ENCODE data around the gene CBLC.

DNA sequence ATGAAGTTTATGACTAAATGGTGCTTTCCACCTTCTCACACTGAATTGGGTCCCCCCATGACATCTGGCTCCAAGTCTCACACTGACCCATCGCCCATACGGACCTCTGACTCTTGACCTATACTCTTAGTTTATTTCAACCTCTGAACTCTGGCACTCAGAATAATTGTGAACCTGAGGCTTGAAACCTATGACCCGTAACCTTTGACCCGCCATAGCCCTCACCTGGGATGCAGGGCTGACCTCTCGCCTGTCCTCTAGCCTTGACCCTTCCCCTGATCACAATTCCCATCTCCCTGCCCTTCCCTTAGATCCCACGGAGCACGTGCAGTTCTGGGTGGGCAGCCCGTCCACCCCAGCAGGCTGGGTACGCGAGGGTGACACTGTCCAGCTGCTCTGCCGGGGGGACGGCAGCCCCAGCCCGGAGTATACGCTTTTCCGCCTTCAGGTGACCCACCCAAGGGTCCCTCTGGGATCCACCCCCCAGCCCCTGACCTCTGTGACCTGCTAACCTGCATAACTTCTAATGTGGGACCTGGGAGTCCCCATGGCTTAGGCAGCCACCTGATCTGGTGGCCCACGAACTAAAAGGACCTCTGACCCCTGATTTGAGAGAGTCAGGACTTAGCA lies 36.3 kb downstream of the CBLC start:
- TF ChIP-seq, protein P1, sequence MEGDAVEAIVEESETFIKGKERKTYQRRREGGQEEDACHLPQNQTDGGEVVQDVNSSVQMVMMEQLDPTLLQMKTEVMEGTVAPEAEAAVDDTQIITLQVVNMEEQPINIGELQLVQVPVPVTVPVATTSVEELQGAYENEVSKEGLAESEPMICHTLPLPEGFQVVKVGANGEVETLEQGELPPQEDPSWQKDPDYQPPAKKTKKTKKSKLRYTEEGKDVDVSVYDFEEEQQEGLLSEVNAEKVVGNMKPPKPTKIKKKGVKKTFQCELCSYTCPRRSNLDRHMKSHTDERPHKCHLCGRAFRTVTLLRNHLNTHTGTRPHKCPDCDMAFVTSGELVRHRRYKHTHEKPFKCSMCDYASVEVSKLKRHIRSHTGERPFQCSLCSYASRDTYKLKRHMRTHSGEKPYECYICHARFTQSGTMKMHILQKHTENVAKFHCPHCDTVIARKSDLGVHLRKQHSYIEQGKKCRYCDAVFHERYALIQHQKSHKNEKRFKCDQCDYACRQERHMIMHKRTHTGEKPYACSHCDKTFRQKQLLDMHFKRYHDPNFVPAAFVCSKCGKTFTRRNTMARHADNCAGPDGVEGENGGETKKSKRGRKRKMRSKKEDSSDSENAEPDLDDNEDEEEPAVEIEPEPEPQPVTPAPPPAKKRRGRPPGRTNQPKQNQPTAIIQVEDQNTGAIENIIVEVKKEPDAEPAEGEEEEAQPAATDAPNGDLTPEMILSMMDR (IDR thresholded peaks at IDR 0.05; ENCODE audit: low read depth, low read length), result no peak
- TF ChIP-seq EZH2phosphoT487 (IDR thresholded peaks at IDR 0.05; ENCODE audit: low read depth), result no peak

All from OCI-LY3 (cell line).